NB4 (cell line): Measurements from ENCODE around the gene HOXA4.

Experiments
- MYC ChIP-seq: IDR thresholded peaks from 2 replicates; pipeline ENCODE4 v1.6.1; 2011; ENCODE audit warnings: low read depth, low read length
- POLR2A ChIP-seq: IDR thresholded peaks from 2 replicates; pipeline ENCODE4 v1.6.1; 2011; ENCODE audit warnings: mild to moderate bottlenecking; ENCODE audit not compliant: insufficient read length; ENCODE audit errors: extremely low read depth
- TF ChIP-seq, protein P1 (sequence below): IDR thresholded peaks from one replicate; pipeline ENCODE4 v1.5.1; 2012; ENCODE audit warnings: low read depth, low read length

- TF ChIP-seq, protein P1, sequence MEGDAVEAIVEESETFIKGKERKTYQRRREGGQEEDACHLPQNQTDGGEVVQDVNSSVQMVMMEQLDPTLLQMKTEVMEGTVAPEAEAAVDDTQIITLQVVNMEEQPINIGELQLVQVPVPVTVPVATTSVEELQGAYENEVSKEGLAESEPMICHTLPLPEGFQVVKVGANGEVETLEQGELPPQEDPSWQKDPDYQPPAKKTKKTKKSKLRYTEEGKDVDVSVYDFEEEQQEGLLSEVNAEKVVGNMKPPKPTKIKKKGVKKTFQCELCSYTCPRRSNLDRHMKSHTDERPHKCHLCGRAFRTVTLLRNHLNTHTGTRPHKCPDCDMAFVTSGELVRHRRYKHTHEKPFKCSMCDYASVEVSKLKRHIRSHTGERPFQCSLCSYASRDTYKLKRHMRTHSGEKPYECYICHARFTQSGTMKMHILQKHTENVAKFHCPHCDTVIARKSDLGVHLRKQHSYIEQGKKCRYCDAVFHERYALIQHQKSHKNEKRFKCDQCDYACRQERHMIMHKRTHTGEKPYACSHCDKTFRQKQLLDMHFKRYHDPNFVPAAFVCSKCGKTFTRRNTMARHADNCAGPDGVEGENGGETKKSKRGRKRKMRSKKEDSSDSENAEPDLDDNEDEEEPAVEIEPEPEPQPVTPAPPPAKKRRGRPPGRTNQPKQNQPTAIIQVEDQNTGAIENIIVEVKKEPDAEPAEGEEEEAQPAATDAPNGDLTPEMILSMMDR: no peak
- TF ChIP-seq POLR2A: no peak
- TF ChIP-seq MYC: no peak
Observed at GRCh38 chr7:27175626-27176523, 45.3 kb upstream of the HOXA4 start.
